Measurements from ENCODE around the gene SULT2B1.

SULT2B1 gene

DNA sequence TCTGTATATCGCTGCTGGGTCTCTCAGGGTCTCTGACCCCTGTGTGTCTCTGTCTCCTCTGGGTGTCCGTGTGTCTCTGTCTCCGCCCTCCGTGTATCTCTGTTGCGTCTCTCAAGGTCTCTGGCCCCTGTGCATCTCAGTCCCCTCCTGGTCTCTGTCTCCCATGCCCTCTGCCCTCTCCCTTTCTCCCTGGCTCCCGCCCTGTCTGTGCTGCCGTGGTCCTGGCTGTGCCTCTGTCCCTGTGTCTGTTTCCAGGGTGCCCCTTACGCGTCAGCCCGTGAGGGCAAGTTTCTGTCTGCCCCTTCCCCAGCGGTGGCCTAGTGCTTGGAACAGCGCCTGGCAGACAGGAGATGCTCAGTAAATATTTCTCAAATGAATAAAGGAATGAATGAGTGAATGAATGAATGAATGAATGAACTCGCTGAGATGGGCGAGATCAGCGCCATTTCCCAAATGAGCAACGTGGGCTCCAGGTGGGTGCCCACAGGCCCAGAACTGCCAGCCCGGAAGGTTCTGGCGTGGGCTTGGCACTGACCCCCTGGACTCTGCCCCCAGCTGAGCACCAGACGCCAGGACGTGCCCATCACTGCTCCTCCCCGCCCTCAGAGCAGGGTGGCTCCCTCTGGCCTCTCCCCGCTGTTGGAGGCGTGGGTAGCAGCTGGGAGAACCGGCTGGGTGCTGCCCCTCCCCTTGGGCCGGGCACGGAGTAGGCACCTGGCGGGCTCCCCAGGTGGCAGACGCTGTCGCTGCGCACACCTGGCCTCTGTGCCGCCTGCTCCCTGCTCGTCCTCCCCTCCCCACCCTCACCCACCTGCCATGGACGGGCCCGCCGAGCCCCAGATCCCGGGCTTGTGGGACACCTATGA is at the start of gene SULT2B1:
SULT2B1 (plus strand) TSS at position 736 of the 866 bp plus-strand sequence; CDS start at position 817, 81 bp downstream.
- no peak within 1 kb of the TSS for H3K4me3 ChIP-seq (ENCODE audit: low read depth, low read length)

DNA sequence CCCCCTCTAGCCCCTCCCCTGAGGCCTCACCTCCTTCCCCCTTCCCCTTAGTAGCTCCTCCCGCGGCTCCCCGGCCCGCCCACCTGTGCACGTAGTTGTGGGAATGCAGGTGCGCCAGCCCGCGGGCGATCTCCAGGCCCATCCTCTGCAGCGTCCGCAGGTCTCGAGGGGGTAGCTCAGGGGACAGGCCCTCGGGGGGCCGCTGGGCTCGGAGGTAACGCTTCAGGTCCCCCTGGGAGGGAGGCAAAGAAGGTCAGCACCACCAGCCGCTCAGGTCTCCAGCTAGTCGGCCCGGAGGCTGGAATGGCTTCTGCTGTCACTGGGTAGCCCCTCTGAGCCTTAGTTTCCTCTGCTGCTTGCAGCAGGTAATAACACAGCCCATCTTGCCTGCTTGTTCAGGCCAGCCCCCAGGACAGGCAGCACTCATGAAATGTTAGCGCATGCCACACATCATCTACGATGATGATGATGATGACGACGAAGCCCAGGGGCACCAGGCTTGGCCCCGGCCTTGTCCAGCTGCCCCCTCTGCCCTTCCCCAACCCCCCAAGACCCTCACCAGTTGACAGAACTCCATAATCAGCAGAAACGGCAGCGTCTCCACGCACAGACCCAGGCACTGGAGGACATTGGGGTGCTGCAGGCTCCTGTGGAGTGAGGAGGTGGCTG is 49.5 kb upstream of the SULT2B1 start:
- no peak overlapping the region for H3K4me3 ChIP-seq (ENCODE audit: low read depth, low read length)
- TF ChIP-seq, protein P1, sequence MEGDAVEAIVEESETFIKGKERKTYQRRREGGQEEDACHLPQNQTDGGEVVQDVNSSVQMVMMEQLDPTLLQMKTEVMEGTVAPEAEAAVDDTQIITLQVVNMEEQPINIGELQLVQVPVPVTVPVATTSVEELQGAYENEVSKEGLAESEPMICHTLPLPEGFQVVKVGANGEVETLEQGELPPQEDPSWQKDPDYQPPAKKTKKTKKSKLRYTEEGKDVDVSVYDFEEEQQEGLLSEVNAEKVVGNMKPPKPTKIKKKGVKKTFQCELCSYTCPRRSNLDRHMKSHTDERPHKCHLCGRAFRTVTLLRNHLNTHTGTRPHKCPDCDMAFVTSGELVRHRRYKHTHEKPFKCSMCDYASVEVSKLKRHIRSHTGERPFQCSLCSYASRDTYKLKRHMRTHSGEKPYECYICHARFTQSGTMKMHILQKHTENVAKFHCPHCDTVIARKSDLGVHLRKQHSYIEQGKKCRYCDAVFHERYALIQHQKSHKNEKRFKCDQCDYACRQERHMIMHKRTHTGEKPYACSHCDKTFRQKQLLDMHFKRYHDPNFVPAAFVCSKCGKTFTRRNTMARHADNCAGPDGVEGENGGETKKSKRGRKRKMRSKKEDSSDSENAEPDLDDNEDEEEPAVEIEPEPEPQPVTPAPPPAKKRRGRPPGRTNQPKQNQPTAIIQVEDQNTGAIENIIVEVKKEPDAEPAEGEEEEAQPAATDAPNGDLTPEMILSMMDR (IDR thresholded peaks at IDR 0.05; ENCODE audit: borderline replicate concordance, insufficient read depth, low read depth, low read length) = no peak

More for the DNA sequence above, at the start of gene SULT2B1:
- TF ChIP-seq, protein P1 (IDR thresholded peaks at IDR 0.05; ENCODE audit: borderline replicate concordance, insufficient read depth, low read depth, low read length) = no peak

DNA sequence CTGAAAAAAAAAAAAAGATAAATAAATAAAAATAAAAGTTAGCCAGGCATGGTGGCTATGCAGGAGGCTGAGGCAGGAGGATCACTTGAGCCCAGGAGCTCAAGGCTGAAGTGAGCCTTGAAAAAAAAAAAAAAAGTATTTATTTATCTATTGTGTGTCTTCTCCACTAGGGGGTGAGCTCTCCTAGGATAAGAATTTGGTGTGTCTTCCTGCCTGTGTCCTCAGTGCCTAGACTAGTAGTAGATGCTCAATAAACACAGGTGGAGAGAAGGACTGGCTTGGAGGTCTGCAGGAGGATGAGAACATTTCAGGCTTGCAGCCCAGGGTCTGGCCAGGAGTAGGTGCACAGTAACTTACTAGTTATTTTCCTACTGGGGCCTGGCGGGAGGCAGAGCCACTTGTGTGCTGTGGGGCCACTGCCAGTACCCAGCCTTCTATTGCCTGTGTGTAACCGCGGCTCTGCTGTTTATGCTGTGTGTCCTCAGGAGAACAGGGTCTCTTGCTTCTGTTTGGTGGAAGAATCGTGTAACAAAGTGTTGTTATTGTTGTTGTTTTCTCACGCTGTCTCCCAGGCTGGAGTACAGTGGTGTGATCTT is 45.7 kb upstream of the SULT2B1 start:
- H3K4me3 ChIP-seq (ENCODE audit: low read depth, low read length) = no peak overlapping the region
- TF ChIP-seq, protein P1 (IDR thresholded peaks at IDR 0.05; ENCODE audit: borderline replicate concordance, insufficient read depth, low read depth, low read length) = peak; percentile 28; the same call in 1 of the 2 replicates

DNA sequence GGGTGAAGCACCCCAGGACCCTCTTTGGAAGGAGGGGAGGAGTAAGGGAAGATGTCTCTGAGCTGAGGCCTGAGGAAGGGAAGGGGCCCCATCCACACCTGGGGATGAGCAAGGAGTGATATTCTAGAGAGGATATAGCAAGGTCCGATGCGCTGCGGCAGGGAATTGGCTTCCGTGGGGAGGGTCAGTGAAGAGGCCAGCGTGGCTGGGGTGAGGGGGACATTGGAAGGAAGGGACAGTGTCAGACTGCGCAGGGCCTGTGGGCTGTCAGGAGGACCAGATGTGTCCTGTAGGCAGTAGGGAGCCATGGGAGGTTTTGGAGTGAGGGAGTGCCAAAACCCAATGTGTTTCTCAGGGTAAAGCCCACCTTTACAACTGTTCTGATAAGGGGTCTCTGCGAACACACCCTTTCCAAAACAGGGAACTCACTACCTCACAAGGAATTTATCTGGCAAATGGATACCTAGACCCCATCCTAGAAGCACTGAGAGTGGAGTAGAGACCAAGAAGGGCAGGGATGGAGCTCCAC is 44.0 kb upstream of the SULT2B1 start:
- TF ChIP-seq, protein P1 (IDR thresholded peaks at IDR 0.05; ENCODE audit: borderline replicate concordance, insufficient read depth, low read depth, low read length) = no peak
- H3K4me3 ChIP-seq (ENCODE audit: low read depth, low read length) = no peak overlapping the region

DNA sequence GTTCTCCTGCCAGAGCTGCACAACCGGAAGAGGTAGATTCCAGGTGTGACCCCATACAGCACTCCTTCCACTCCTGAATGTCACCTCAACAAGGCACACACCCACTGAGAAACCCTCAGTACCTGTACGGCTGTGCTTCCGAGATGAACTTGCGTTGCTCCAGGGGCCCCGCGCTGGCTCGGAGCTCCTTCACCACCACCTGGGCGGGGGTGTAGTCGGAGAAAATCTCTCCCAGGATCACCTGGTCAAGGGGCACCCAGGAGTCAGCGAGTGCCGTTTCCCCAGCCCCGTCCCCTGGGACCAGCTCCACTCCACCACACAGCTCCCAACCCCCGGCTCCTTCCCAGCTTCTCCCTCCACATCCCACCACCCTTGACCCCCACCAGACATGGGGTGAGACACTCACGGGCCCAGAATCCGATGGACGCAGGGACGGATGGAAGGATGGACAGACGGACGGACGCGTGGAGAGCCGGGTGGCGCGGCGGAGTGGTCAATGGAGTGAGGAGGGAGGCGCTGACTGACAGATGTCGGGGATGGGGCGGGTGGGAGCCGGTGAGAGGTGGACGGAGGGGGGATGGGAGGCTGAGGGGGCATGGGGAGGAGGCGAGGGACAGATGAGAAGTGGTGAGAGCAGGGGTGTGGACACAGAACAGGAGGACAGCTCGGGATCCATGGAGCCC is 43.1 kb upstream of the SULT2B1 start:
- no peak overlapping the region for H3K4me3 ChIP-seq (ENCODE audit: low read depth, low read length)
- TF ChIP-seq, protein P1 (IDR thresholded peaks at IDR 0.05; ENCODE audit: borderline replicate concordance, insufficient read depth, low read depth, low read length) = no peak

DNA sequence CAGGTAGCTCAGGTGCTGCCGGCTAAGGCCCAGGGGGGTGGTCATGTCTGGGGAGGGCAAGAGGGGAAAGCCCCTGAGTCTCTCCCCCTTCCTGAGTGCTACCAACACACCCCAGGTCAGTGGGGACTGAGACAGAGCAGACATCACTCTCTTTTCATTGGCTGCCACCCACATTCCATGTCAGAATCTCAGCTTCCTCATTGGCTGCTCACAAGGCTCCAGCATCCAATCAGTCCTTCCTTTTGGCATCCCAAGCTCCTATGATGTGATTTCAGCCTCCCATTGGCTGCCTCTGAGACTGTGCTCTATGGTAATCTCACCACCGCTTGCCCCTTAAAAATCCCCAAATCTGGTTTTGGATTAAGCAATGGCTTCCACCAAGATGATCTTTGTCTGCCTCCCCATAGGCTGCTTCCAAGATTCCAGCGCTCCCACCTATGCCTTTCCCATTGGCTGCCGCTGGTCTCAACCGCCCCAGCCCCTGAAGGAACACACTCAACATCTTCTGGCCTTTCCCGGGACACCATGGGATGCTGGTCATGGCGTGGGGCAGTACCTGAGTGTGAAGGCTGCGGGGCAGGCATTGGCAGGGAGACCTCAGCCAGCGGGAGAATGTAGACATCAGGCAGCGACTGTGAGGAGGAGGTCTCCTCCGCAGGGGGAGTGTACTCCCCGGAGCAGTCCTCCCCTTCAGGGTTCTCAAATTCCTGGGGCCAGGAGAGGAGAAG is 42.3 kb upstream of the SULT2B1 start:
- no peak overlapping the region for H3K4me3 ChIP-seq (ENCODE audit: low read depth, low read length)
- TF ChIP-seq, protein P1 (IDR thresholded peaks at IDR 0.05; ENCODE audit: borderline replicate concordance, insufficient read depth, low read depth, low read length) = no peak

Data from GM12875 (cell line).